Thoracic aorta (tissue), 2 donors: ENCODE data around the gene PPA2. TPM values are rescaled to one million over a fixed set of nuclear protein-coding genes. Genes with fewer than 3 reads are reported as not detected.

Experiments
- ATAC-seq: fragments of 150-250 bp; one replicate; pipeline ENCODE4 v1.8.0; 2017; ENCODE audit warnings: low read depth; ENCODE audit not compliant: insufficient number of reproducible peaks, low FRiP score
- DNase-seq: peaks from one replicate; pipeline ENCODE4 v3.0.0-alpha.2; 2020; ENCODE audit warnings: low spot score
- H3K27ac ChIP-seq, 2 donors: fragments of 200-600 bp; sonication (generic); 1 replicate in 1 of 2; 2 replicates in 1 of 2; pipeline ENCODE4 v1.5.1; 2016; ENCODE audit warnings: mild to moderate bottlenecking in 2 of 2, moderate library complexity in 2 of 2
- H3K27me3 ChIP-seq: fragments of 200-600 bp; sonication (generic); replicated peaks from 2 replicates; pipeline ENCODE4 v1.6.0; 2016; ENCODE audit warnings: mild to moderate bottlenecking; ENCODE audit not compliant: insufficient read depth
- H3K36me3 ChIP-seq: fragments of 200-600 bp; sonication (generic); one replicate; pipeline ENCODE4 v1.5.1; 2016
- H3K4me1 ChIP-seq, 2 donors: fragments of 200-600 bp; sonication (generic); 1 replicate in 1 of 2; 2 replicates in 1 of 2; pipeline versions ENCODE4 v1.5.1 to v1.6.0; 2016; ENCODE audit warnings: low read depth in 2 of 2, mild to moderate bottlenecking in 1 of 2; ENCODE audit not compliant: control insufficient read depth in 1 of 2
- H3K4me3 ChIP-seq: fragments of 200-600 bp; sonication (generic); 2 replicates; pipeline ENCODE4 v1.5.1; 2016; ENCODE audit warnings: mild to moderate bottlenecking
- H3K9me3 ChIP-seq: fragments of 200-600 bp; sonication (generic); 2 replicates; pipeline ENCODE4 v1.5.1; 2016
- CTCF ChIP-seq: fragments of 200-600 bp; sonication (generic); IDR thresholded peaks from one replicate; pipeline ENCODE4 v1.5.1; 2019; ENCODE audit warnings: antibody characterized with exemption
- total RNA-seq, 2 donors: library from RNA; depleted of rRNA; stranded (reverse); fragments of >200 nt; gene quantifications; one replicate each; pipeline versions ENCODE4 v1.1.0 to v1.2.3, GENCODE V29; 2016

The PPA2 gene
- total RNA-seq, 2 donors from 2014 or later = 76.8 to 78.4 TPM

- Histone ChIP-seq H3K27ac (no peak overlapping the region), H3K4me1 (no peaks in the 10 kb centered on the region), H3K36me3 (no peaks in the 10 kb centered on the region), H3K27me3 (no peaks in the 10 kb centered on the region), H3K4me3 (no peak overlapping the region), H3K9me3 (no peaks in the 10 kb centered on the region)
- no peak for DNase-seq
- no peak for ATAC-seq
- TF ChIP-seq CTCF = no peak
Measured at GRCh38 chr4:105356194-105356593, 117.7 kb downstream of the PPA2 start.

GRCh38 chr4:105352826-105353225, 121.0 kb downstream of the PPA2 start:
- Histone ChIP-seq H3K9me3 (no peaks in the 10 kb centered on the region), H3K36me3 (no peaks in the 10 kb centered on the region), H3K27me3 (no peaks in the 10 kb centered on the region), H3K27ac (no peak overlapping the region), H3K4me1 (no peaks in the 10 kb centered on the region), H3K4me3 (no peak overlapping the region)
- no peak for TF ChIP-seq CTCF
- DNase-seq (no peak), ATAC-seq (no peak)

GRCh38 chr4:105351861-105352260, 122.0 kb downstream of the PPA2 start:
- TF ChIP-seq CTCF = no peak
- no peaks in the 10 kb centered on the region for H3K36me3 ChIP-seq

GRCh38 chr4:105350859-105351490, 122.9 kb downstream of the PPA2 start:
- TF ChIP-seq CTCF = no peak
- no peak for DNase-seq
- no peak for ATAC-seq
- Histone ChIP-seq H3K36me3 (no peaks in the 10 kb centered on the region), H3K27ac (no peak overlapping the region), H3K9me3 (no peaks in the 10 kb centered on the region), H3K27me3 (no peaks in the 10 kb centered on the region), H3K4me3 (no peak overlapping the region), H3K4me1 (no peaks in the 10 kb centered on the region)

More at GRCh38 chr4:105351861-105352260, 122.0 kb downstream of the PPA2 start:
- DNase-seq = no peak
- no peaks in the 10 kb centered on the region for H3K4me1 ChIP-seq
- no peak for ATAC-seq
- no peak overlapping the region for H3K27ac ChIP-seq
- H3K4me3 ChIP-seq = no peak overlapping the region
- no peaks in the 10 kb centered on the region for H3K9me3 ChIP-seq
- H3K27me3 ChIP-seq = no peaks in the 10 kb centered on the region

GRCh38 chr4:105348719-105349118, 125.1 kb downstream of the PPA2 start:
- no peak for DNase-seq
- no peaks in the 10 kb centered on the region for H3K36me3 ChIP-seq
- no peak for TF ChIP-seq CTCF

More at GRCh38 chr4:105348719-105349118, 125.1 kb downstream of the PPA2 start:
- Histone ChIP-seq H3K27ac (no peak overlapping the region), H3K9me3 (no peaks in the 10 kb centered on the region), H3K27me3 (no peaks in the 10 kb centered on the region), H3K4me1 (no peaks in the 10 kb centered on the region), H3K4me3 (no peak overlapping the region)
- no peak for ATAC-seq
